C4-2B (cell line): ENCODE results near the gene FMNL2.

Experiments used
- H3K27ac ChIP-seq: fragments of 450-650 bp; 2 replicates; pipeline ENCODE4 v1.5.1; 2017
- ZFX ChIP-seq: fragments of 450-650 bp; IDR thresholded peaks from 2 replicates; pipeline ENCODE4 v1.6.1; 2017
- TF ChIP-seq, protein P1 (sequence below): fragments of 450-650 bp; conservative IDR thresholded peaks from 2 replicates; pipeline ENCODE4 v1.5.1; 2017; ENCODE audit warnings: mild to moderate bottlenecking

FMNL2 gene

DNA sequence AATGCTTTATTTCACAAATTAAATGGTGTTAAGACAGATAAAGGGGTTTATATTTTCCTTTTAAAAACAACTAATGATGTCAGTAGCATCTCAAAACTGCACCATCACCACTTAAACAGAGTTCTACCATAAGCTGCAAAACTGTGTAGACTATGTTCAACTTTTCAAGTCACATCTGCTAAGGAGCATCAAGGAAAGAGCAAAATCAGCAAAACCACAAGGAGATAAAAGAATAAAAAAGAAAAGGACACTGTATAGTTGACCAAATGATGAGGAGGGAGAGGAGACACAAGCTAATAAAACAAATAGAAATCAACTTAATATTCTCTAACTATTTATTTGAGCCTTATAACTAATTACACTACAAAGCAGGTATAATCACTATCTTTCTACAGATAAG, 348.4 kb downstream of the FMNL2 start:
- no peak overlapping the region for H3K27ac ChIP-seq

DNA sequence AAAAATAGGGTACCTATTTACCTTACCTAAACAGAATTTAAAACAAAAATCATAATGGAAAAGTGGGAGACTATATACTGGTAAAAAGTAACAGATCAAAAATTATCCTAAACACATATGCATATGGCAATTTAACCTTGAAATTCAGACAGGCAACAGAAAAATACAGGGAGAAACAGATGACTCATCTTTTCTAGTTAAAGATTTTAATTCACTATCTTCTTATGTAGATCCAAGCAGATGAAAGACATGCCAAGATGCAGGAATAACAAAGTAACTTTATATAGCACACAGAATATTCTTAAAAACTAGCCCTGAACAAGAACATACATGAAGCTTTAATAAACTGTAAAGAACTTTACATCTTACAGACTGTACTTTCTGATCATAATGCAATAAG, 351.3 kb downstream of the FMNL2 start:
- no peak overlapping the region for H3K27ac ChIP-seq
- TF ChIP-seq, protein P1, sequence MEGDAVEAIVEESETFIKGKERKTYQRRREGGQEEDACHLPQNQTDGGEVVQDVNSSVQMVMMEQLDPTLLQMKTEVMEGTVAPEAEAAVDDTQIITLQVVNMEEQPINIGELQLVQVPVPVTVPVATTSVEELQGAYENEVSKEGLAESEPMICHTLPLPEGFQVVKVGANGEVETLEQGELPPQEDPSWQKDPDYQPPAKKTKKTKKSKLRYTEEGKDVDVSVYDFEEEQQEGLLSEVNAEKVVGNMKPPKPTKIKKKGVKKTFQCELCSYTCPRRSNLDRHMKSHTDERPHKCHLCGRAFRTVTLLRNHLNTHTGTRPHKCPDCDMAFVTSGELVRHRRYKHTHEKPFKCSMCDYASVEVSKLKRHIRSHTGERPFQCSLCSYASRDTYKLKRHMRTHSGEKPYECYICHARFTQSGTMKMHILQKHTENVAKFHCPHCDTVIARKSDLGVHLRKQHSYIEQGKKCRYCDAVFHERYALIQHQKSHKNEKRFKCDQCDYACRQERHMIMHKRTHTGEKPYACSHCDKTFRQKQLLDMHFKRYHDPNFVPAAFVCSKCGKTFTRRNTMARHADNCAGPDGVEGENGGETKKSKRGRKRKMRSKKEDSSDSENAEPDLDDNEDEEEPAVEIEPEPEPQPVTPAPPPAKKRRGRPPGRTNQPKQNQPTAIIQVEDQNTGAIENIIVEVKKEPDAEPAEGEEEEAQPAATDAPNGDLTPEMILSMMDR: no peak
- TF ChIP-seq ZFX: no peak

More for the DNA sequence above, 348.4 kb downstream of the FMNL2 start:
- TF ChIP-seq ZFX: no peak
- TF ChIP-seq, protein P1: no peak

DNA sequence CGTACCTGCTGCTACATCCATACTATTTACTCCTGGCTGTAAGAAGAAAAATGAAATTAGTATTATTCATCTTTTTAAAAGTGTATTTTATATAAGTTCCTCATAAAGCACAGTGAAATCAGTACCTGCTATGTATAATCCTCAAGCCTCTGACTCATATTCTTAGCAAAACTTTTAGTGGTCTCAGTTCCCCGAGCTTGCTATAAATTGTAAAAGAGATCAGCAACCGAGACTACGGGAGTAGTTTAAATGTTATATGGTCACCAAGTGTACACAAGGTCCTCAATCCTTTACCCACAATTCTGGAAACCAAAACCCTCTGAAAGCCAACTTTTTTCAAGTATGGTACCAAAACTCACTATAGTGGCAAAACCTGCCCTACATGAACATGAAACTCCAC, 358.1 kb downstream of the FMNL2 start:
- H3K27ac ChIP-seq: no peak overlapping the region
- TF ChIP-seq ZFX: no peak
- TF ChIP-seq, protein P1: no peak

GRCh38 chr2:152694161-152694661, 359.2 kb downstream of the FMNL2 start:
- no peak overlapping the region for H3K27ac ChIP-seq
- no peak for TF ChIP-seq ZFX
- TF ChIP-seq, protein P1: no peak

DNA sequence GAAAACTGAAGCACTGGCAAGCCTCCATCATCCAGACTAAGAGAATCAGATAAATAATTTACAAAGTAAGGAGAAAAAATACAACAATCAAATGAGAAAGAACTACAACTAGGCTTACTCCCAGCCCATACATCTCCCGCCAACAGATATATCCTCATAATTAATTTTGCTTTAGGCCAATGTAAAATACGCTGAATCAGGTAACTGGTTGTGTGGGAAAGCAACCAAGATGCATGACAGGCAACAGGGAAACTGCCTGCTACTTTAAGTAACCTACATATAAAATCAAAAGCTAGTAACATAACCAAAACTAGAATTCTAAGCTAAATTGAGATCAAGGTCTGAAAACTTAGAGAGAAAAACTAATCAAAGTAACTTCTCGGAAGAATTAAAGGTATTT, 360.8 kb downstream of the FMNL2 start:
- no peak for TF ChIP-seq ZFX
- TF ChIP-seq, protein P1: no peak
- no peak overlapping the region for H3K27ac ChIP-seq

GRCh38 chr2:152696476-152696875, 361.5 kb downstream of the FMNL2 start:
- TF ChIP-seq, protein P1: no peak
- TF ChIP-seq ZFX: no peak
- no peak overlapping the region for H3K27ac ChIP-seq
